GM19099 (cell line): ENCODE measurements around the gene CCDC110.
A peak's percentile ranks its signal among the peaks of the same experiment; 100 is the strongest.

Experiments used
- POLR2A ChIP-seq: IDR thresholded peaks from 3 replicates; pipeline ENCODE4 v1.6.1; 2011; ENCODE audit warnings: low read depth; ENCODE audit not compliant: insufficient read length; ENCODE audit errors: extremely low read depth

The CCDC110 gene

GRCh38 chr4:185398618-185399017 is 72.9 kb downstream of the CCDC110 start:
- TF ChIP-seq POLR2A, result no peak

GRCh38 chr4:185396724-185397385 is 74.7 kb downstream of the CCDC110 start, which contains the start of gene ANKRD37:
Gene ANKRD37, plus strand, starts transcription at chr4:185396841. Its CDS starts 83 bp downstream, at chr4:185396924.
- peak; percentile 7 for TF ChIP-seq POLR2A

- peak; percentile 73 for TF ChIP-seq POLR2A
Observed at GRCh38 chr4:185395956-185396723, 75.4 kb downstream of the CCDC110 start.

- no peak for TF ChIP-seq POLR2A
Observed at GRCh38 chr4:185395238-185395955, 76.1 kb downstream of the CCDC110 start, which contains the start of gene LRP2BP. Gene LRP2BP, minus strand, starts transcription at chr4:185395924. Its CDS starts 17,738 bp downstream, at chr4:185378186.
